ENCODE results near the gene SPON2.

Gene SPON2

DNA sequence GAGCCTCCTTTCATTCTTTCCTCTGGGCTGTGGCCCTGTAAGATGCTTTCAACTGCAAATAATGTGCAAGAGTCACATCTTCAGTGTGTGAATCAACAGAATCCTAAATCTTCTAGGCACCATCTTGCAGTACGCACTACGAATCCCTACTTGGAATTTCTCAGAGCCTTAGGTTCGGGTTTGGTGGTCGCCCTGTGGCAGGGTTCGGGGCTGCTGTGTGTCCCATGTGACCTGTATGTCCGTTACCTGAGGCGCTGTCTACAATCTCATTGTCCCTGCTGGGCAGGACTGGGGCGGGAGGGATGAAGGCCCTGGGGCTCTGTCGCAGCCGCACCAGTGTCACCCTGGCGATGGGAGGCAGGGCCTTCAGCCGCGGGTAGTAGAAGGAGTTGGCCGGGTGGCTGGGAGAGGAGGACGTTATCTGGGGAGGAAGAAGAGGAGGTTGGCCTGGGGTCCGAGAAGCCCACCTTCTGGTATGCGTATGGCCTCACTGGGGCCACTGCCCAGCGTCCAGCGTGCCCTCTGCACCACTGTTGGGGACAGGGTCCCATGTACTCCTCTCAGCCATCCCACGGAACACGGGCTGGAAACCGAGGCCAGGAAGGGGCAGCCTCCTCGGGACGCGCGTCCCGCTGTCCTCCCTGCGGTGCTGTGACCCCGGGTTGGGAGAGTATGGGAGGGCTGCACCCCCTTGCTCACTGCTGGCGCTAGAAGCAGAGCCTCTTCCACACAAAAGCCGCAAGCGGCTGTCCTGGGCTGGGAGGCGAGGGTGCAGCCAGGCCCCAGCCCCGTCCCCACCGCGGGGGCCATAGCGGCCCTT lies 2.0 kb downstream of the SPON2 start:
- H3K4me3 ChIP-seq (ENCODE audit: low read depth, low read length): no peak overlapping the region
- TF ChIP-seq, protein P1, sequence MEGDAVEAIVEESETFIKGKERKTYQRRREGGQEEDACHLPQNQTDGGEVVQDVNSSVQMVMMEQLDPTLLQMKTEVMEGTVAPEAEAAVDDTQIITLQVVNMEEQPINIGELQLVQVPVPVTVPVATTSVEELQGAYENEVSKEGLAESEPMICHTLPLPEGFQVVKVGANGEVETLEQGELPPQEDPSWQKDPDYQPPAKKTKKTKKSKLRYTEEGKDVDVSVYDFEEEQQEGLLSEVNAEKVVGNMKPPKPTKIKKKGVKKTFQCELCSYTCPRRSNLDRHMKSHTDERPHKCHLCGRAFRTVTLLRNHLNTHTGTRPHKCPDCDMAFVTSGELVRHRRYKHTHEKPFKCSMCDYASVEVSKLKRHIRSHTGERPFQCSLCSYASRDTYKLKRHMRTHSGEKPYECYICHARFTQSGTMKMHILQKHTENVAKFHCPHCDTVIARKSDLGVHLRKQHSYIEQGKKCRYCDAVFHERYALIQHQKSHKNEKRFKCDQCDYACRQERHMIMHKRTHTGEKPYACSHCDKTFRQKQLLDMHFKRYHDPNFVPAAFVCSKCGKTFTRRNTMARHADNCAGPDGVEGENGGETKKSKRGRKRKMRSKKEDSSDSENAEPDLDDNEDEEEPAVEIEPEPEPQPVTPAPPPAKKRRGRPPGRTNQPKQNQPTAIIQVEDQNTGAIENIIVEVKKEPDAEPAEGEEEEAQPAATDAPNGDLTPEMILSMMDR (IDR thresholded peaks at IDR 0.05; ENCODE audit: low read depth, low read length, missing control alignments): no peak
- DNase-seq (ENCODE audit: low read depth): no peak

DNA sequence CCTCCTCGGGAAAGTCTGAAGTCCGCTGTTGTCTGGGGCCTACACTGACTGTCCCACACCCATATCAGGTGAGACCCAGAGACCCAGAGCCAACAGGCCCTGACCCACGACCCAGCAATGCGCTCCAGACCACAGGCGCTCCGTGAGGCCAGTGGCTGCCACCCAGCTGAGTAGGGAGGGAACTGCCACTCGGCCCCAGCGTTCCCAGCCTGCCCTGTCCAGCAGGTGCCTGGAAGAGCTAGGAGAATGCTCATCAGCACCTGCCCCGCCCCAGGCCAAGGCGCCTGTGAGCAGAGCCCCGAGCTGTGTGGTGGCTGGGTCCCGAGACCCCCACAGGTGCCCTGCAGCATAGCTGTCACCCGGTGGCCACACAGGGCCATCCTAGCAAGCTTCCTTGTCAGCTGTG lies 2.7 kb downstream of the SPON2 start:
- TF ChIP-seq, protein P1 (IDR thresholded peaks at IDR 0.05; ENCODE audit: low read depth, low read length, missing control alignments): no peak
- H3K4me3 ChIP-seq (ENCODE audit: low read depth, low read length): no peak overlapping the region
- no peak for DNase-seq (ENCODE audit: low read depth)

DNA sequence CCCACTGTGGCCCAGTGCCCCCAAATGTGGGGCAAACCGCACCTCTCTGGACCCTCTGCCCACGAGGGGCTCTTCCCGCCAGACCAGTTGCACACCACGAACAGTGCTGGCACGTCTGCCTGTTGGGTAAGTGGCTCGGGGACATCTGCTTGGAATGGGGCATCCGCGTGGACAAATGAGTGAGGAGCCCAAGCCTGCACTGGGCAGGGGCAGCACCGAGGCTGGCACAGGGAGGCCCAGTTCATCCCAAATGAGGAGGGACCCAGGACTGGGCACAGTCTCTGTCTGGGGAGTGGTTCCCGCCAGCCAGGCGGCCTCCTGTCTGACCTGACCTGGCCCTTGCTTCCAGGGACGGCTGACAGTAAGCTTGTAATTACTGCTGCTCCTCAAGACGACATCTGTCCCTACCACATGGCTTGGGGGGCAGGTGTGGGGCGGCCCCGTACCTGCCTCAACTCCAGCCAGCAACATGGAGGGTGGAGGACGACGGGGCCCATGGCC lies 3.2 kb downstream of the SPON2 start:
- DNase-seq (ENCODE audit: low read depth): no peak
- TF ChIP-seq, protein P1 (IDR thresholded peaks at IDR 0.05; ENCODE audit: low read depth, low read length, missing control alignments): no peak
- no peak overlapping the region for H3K4me3 ChIP-seq (ENCODE audit: low read depth, low read length)

DNA sequence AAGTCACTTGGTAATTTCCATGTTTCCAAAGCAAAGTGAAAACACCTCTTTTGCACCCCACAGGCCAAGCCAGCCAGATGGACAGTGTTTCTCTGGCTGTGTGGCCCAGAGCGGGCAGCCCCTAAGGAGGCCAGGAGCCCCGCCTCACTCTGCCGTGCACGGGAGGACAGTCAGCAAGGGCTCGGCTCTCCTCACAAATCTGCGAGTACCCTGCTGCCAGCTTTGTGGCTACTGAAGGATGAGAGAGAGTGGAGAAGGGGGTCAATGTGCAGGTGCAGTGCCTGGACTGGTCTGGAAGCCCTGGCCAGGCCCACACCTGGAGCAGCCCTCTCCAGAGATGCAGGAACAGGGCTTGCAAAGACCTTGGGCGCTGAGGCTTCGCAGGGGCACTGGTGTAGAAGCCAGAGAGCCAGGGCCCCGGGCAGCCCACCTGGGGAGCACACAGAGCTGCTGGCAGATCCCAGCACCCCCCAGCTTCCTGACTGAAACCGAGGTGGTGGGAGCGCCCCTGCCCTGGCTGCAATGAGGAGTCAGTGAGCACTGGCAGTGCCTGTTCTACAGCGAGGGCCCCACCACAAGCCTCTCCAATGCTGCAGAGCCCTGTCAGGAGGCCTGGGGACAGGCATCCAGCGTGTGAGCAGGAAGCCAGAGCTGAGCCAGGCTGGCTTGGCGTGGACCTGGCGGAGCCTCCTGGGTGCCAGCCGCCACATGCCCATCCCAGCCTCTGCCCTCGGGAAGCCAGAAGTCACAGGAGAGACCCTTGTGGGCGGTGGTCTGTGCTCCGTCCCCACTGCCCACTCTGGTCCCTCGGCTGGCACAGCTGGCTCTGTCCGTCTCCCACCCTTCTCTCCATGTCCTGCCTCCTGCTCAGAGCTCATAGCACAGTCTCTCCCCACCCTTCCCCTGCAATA lies 3.9 kb downstream of the SPON2 start:
- H3K4me3 ChIP-seq (ENCODE audit: low read depth, low read length): peak overlapping the region; percentile 68; the same call in 1 of the 2 replicates
- no peak for DNase-seq (ENCODE audit: low read depth)
- TF ChIP-seq, protein P1 (IDR thresholded peaks at IDR 0.05; ENCODE audit: low read depth, low read length, missing control alignments): no peak

DNA sequence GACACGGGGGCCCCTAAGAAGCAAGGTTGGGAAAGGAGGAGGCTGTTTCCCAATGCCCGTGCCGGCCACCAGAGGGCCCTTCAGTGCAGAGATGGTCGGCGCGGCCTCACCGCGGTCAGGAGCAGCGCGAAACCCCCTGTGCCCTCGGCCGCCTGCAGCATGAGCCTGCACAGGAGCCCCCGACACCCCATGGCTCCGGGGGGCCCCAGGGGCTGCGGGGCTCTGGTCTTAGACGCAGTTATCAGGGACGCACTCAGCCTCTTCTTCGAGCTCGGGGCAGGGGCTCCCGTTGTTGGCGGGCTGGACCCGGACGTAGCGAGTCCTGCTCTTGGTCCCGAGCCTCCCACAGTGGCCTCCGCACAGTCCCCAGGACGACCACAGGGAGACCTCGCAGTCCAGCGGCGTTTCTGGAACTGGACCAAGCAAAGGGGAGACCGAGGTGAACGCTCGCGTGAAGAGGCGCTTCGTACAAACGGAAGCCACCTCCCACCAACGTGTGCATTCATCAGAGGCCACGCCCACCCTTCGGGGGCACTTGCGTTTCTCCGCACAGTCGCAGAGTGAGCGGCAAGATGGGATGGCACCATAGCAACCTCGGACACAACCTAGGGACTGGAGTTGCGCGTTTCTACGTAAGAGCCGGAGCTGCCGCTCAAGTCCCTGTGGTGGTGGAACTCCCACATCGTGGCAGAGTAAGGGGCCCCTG lies 5.0 kb downstream of the SPON2 start:
- TF ChIP-seq, protein P1 (IDR thresholded peaks at IDR 0.05; ENCODE audit: low read depth, low read length, missing control alignments): peak; percentile 94
- peak; percentile 92 for DNase-seq (ENCODE audit: low read depth)
- H3K4me3 ChIP-seq (ENCODE audit: low read depth, low read length): peak overlapping the region; percentile 68

DNA sequence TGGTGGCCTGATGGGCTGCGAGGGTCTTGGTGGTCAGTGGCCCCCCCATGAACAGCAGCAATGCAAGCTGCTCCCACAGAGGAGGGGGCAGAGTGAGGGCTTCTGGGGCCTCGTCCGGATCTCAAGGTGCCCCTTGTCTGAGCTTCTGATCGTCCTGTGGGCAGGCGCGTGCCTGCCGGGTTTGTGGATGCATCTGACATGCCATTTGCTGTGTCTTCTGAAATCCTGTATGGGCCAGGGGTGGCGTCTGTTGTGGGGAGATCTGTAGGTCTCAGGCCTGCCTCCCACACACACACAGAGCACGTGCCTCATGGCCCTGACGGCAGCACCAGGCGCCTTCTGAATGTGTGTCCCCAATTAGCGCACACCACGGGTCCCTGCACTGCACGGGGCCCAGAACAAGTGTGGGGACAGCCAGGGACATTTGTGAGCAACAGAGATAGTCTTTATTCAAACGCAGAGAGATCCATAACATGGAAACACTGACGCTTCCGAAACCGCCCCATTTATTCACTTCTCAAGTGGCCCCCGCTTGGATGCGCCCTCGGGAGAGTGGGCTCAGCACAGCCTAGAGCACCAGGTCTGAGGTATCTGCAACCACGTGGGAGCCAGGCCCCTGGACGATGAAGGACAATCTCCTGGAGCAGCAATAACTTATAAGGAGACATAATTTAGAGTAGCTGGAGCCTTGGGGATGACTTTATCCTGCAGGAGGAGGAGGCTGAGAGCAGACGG lies 5.7 kb downstream of the SPON2 start:
- H3K4me3 ChIP-seq (ENCODE audit: low read depth, low read length): peak overlapping the region; percentile 68
- TF ChIP-seq, protein P1 (IDR thresholded peaks at IDR 0.05; ENCODE audit: low read depth, low read length, missing control alignments): no peak
- DNase-seq (ENCODE audit: low read depth): no peak
